ENCODE results near the gene AHNAK.

Gene AHNAK

GRCh38 chr11:62463121-62463542 lies 83.5 kb downstream of the AHNAK start:
- TF ChIP-seq ZBTB7A (IDR thresholded peaks at IDR 0.05; ENCODE audit: low read depth) (no peak), EGR1 (IDR thresholded peaks at IDR 0.05) (no peak), USF1 (IDR thresholded peaks at IDR 0.05) (no peak), MAX (IDR thresholded peaks at IDR 0.05) (no peak), TEAD4 (IDR thresholded peaks at IDR 0.05) (no peak), CEBPB (IDR thresholded peaks at IDR 0.05) (no peak), TAF1 (IDR thresholded peaks at IDR 0.05; ENCODE audit: low read depth) (no peak), REST (IDR thresholded peaks at IDR 0.05; ENCODE audit: low read depth) (no peak), YY1 (IDR thresholded peaks at IDR 0.05; ENCODE audit: low read depth) (no peak), EP300 (IDR thresholded peaks at IDR 0.05; ENCODE audit: borderline replicate concordance) (no peak), RAD21 (IDR thresholded peaks at IDR 0.05; ENCODE audit: low read depth) (no peak), FOXM1 (IDR thresholded peaks at IDR 0.05; ENCODE audit: borderline replicate concordance, low read depth) (no peak), CREB1 (IDR thresholded peaks at IDR 0.05; ENCODE audit: low read depth) (no peak), TCF12 (IDR thresholded peaks at IDR 0.05; ENCODE audit: low read depth) (no peak), NFIC (IDR thresholded peaks at IDR 0.05) (no peak)

- no peak for TF ChIP-seq CREB1 (IDR thresholded peaks at IDR 0.05; ENCODE audit: low read depth)
- no peak for TF ChIP-seq EP300 (IDR thresholded peaks at IDR 0.05; ENCODE audit: borderline replicate concordance)
- TF ChIP-seq MAX (IDR thresholded peaks at IDR 0.05) = no peak
- no peak for TF ChIP-seq ZBTB7A (IDR thresholded peaks at IDR 0.05; ENCODE audit: low read depth)
- no peak for TF ChIP-seq YY1 (IDR thresholded peaks at IDR 0.05; ENCODE audit: low read depth)
- no peak for TF ChIP-seq TCF12 (IDR thresholded peaks at IDR 0.05; ENCODE audit: low read depth)
- TF ChIP-seq USF1 (IDR thresholded peaks at IDR 0.05) = no peak
- TF ChIP-seq FOXM1 (IDR thresholded peaks at IDR 0.05; ENCODE audit: borderline replicate concordance, low read depth) = no peak
- no peak for TF ChIP-seq EGR1 (IDR thresholded peaks at IDR 0.05)
- no peak for TF ChIP-seq TEAD4 (IDR thresholded peaks at IDR 0.05)
- no peak for TF ChIP-seq RAD21 (IDR thresholded peaks at IDR 0.05; ENCODE audit: low read depth)
- no peak for TF ChIP-seq CEBPB (IDR thresholded peaks at IDR 0.05)
Measured at GRCh38 chr11:62462508-62462892, 84.1 kb downstream of the AHNAK start.

GRCh38 chr11:62461740-62462507 lies 84.7 kb downstream of the AHNAK start:
- no peak for TF ChIP-seq EP300 (IDR thresholded peaks at IDR 0.05; ENCODE audit: borderline replicate concordance)
- no peak for TF ChIP-seq TCF12 (IDR thresholded peaks at IDR 0.05; ENCODE audit: low read depth)
- TF ChIP-seq EGR1 (IDR thresholded peaks at IDR 0.05) = no peak
- no peak for TF ChIP-seq ZBTB7A (IDR thresholded peaks at IDR 0.05; ENCODE audit: low read depth)
- TF ChIP-seq REST (IDR thresholded peaks at IDR 0.05; ENCODE audit: low read depth) = no peak
- no peak for TF ChIP-seq CREB1 (IDR thresholded peaks at IDR 0.05; ENCODE audit: low read depth)
- no peak for TF ChIP-seq USF1 (IDR thresholded peaks at IDR 0.05)
- no peak for TF ChIP-seq MAX (IDR thresholded peaks at IDR 0.05)
- TF ChIP-seq FOXM1 (IDR thresholded peaks at IDR 0.05; ENCODE audit: borderline replicate concordance, low read depth) = no peak
- TF ChIP-seq NFIC (IDR thresholded peaks at IDR 0.05) = no peak
- TF ChIP-seq CEBPB (IDR thresholded peaks at IDR 0.05) = no peak
- TF ChIP-seq RAD21 (IDR thresholded peaks at IDR 0.05; ENCODE audit: low read depth) = no peak
- TF ChIP-seq YY1 (IDR thresholded peaks at IDR 0.05; ENCODE audit: low read depth) = no peak

GRCh38 chr11:62459080-62459479 lies 87.5 kb downstream of the AHNAK start:
- TF ChIP-seq EP300 (IDR thresholded peaks at IDR 0.05; ENCODE audit: borderline replicate concordance) = no peak
- TF ChIP-seq YY1 (IDR thresholded peaks at IDR 0.05; ENCODE audit: low read depth) = no peak
- TF ChIP-seq TEAD4 (IDR thresholded peaks at IDR 0.05) = no peak
- no peak for TF ChIP-seq REST (IDR thresholded peaks at IDR 0.05; ENCODE audit: low read depth)
- TF ChIP-seq NFIC (IDR thresholded peaks at IDR 0.05) = no peak
- no peak for TF ChIP-seq RAD21 (IDR thresholded peaks at IDR 0.05; ENCODE audit: low read depth)

All from Ishikawa (cell line).